Hepatocyte (in vitro differentiated cells): Measurements from ENCODE around the gene BMX. TPM values are rescaled to one million over a fixed set of nuclear protein-coding genes. Genes with fewer than 3 reads are reported as not detected.

Experiments used
- DNase-seq: peaks from one replicate; pipeline ENCODE4 v3.0.0-alpha.2; 2016; ENCODE audit warnings: low spot score
- H2AFZ ChIP-seq: fragments of 200-600 bp; sonication (generic); 2 replicates; pipeline ENCODE4 v1.6.0; 2016; ENCODE audit warnings: antibody characterized with exemption, mild to moderate bottlenecking
- H3K27ac ChIP-seq: fragments of 200-600 bp; sonication (generic); 2 replicates; pipeline ENCODE4 v1.5.1; 2016; ENCODE audit warnings: mild to moderate bottlenecking
- H3K27me3 ChIP-seq: fragments of 200-600 bp; sonication (generic); 2 replicates; pipeline ENCODE4 v1.6.1; 2016
- H3K36me3 ChIP-seq: fragments of 200-600 bp; sonication (generic); replicated peaks from 2 replicates; pipeline ENCODE4 v1.5.1; 2016; ENCODE audit warnings: low read depth; ENCODE audit not compliant: insufficient read depth
- H3K4me1 ChIP-seq: fragments of 200-600 bp; sonication (generic); 2 replicates; pipeline ENCODE4 v1.5.1; 2016; ENCODE audit warnings: mild to moderate bottlenecking, moderate library complexity; ENCODE audit not compliant: insufficient read depth
- H3K4me2 ChIP-seq: fragments of 200-600 bp; sonication (generic); 2 replicates; pipeline ENCODE4 v1.6.0; 2016
- H3K4me3 ChIP-seq: fragments of 200-600 bp; sonication (generic); 2 replicates; pipeline ENCODE4 v1.5.1; 2016; ENCODE audit warnings: mild to moderate bottlenecking
- H3K79me2 ChIP-seq: fragments of 200-600 bp; sonication (generic); 2 replicates; pipeline ENCODE4 v1.6.0; 2017; ENCODE audit warnings: mild to moderate bottlenecking
- H3K9me2 ChIP-seq: fragments of 200-600 bp; sonication (generic); replicated peaks from 2 replicates; pipeline ENCODE4 v1.6.0; 2017; ENCODE audit warnings: mild to moderate bottlenecking; ENCODE audit not compliant: insufficient read depth
- H3K9me3 ChIP-seq: fragments of 200-600 bp; sonication (generic); 2 replicates; pipeline ENCODE4 v1.5.1; 2016; ENCODE audit warnings: low read depth, mild to moderate bottlenecking
- H4K20me1 ChIP-seq: fragments of 200-600 bp; sonication (generic); 2 replicates; pipeline ENCODE4 v1.6.0; 2016; ENCODE audit warnings: mild to moderate bottlenecking; ENCODE audit not compliant: insufficient read depth, poor library complexity, severe bottlenecking
- EZH2 ChIP-seq: fragments of 200-600 bp; sonication (generic); IDR thresholded peaks from 2 replicates; pipeline ENCODE4 v1.6.1; 2016; ENCODE audit warnings: antibody characterized with exemption, mild to moderate bottlenecking, borderline replicate concordance
- EZH2phosphoT487 ChIP-seq: fragments of 200-600 bp; sonication (generic); IDR thresholded peaks from one replicate; pipeline ENCODE4 v1.6.1; 2018; ENCODE audit warnings: antibody characterized with exemption, mild to moderate bottlenecking, low read depth, moderate library complexity; ENCODE audit not compliant: unreplicated experiment, severe bottlenecking
- WGBS: methylation state at CpG from one replicate; pipeline ENCODE4 v1.1.6; 2016; ENCODE audit warnings: low lambda C conversion rate; ENCODE audit errors: missing lambda C conversion rate; 5-methylcytosine and 5-hydroxymethylcytosine counted together
- polyA plus RNA-seq: library from polyadenylated mRNA; unstranded; fragments of >200 nt; fragmentation: Nextera tagmentation; extraction: Ambion mirVana; gene quantifications from 2 replicates; pipeline ENCODE4 v1.2.1, GENCODE V29; 2016
- total RNA-seq: library from RNA; depleted of rRNA; stranded (reverse); fragments of >200 nt; gene quantifications from 2 replicates; pipeline ENCODE4 v1.2.3, GENCODE V29; 2014
- TF ChIP-seq, protein P1 (sequence below): fragments of 200-600 bp; sonication (generic); IDR thresholded peaks from 2 replicates; pipeline ENCODE4 v1.5.1; 2016; ENCODE audit warnings: antibody characterized with exemption, mild to moderate bottlenecking; ENCODE audit not compliant: poor library complexity

BMX gene
- total and polyA plus RNA-seq, 2 experiments from 2014 or later, result 0.07 TPM; not detected in 1

DNA sequence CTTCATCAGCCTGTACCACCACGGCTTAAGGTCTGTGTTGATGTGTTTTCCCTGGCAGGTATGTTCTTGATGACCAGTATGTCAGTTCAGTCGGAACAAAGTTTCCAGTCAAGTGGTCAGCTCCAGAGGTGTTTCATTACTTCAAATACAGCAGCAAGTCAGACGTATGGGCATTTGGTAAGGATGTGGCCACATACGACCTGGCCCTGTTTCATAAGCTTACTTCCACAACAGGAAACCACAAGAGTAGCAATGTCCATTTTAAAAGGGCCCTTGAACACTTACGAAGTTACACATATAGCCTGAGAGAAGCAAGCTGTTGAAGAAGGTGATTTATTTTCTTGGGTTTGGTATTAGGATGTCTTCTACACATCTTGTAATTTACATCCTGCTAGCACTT, 46.1 kb downstream of the BMX start:
- H3K79me2 ChIP-seq, result no peaks in the 10 kb centered on the region
- H3K4me3 ChIP-seq, result no peak overlapping the region
- WGBS, result 80% methylated on average over 5 of the region's 5 CpGs
- H2AFZ ChIP-seq, result no peak overlapping the region
- H3K27ac ChIP-seq, result no peak overlapping the region
- no peaks in the 10 kb centered on the region for H3K9me2 ChIP-seq
- no peak overlapping the region for H3K4me2 ChIP-seq
- H3K9me3 ChIP-seq, result no peaks in the 10 kb centered on the region
- no peaks in the 10 kb centered on the region for H4K20me1 ChIP-seq
- no peaks in the 10 kb centered on the region for H3K27me3 ChIP-seq
- H3K4me1 ChIP-seq, result no peaks in the 10 kb centered on the region
- DNase-seq, result no peak
- TF ChIP-seq EZH2phosphoT487 (no peak), EZH2 (no peak)
- TF ChIP-seq, protein P1, sequence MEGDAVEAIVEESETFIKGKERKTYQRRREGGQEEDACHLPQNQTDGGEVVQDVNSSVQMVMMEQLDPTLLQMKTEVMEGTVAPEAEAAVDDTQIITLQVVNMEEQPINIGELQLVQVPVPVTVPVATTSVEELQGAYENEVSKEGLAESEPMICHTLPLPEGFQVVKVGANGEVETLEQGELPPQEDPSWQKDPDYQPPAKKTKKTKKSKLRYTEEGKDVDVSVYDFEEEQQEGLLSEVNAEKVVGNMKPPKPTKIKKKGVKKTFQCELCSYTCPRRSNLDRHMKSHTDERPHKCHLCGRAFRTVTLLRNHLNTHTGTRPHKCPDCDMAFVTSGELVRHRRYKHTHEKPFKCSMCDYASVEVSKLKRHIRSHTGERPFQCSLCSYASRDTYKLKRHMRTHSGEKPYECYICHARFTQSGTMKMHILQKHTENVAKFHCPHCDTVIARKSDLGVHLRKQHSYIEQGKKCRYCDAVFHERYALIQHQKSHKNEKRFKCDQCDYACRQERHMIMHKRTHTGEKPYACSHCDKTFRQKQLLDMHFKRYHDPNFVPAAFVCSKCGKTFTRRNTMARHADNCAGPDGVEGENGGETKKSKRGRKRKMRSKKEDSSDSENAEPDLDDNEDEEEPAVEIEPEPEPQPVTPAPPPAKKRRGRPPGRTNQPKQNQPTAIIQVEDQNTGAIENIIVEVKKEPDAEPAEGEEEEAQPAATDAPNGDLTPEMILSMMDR, result no peak
- H3K36me3 ChIP-seq, result no peaks in the 10 kb centered on the region

DNA sequence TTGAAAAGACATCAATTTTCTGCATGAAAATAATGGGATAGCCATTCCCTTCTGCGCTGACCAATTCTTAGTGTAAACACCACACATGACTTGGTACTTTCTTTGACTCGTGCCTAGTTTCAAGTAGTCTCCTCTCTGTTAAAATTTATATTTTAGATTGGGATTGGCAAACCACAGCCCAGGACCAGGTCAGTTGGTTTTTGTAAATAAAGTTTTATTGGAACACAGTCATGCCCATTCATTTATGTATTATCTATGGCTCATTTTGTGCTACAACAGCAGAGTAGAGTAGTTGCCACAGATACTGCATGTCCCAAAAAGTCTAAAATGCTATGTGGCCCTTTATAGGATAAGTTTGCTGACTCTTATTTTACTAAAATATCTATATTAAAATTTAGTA, 46.7 kb downstream of the BMX start:
- DNase-seq, result no peak
- Histone ChIP-seq H3K4me1 (no peaks in the 10 kb centered on the region), H3K27me3 (no peaks in the 10 kb centered on the region), H3K4me3 (no peak overlapping the region), H3K36me3 (no peaks in the 10 kb centered on the region), H4K20me1 (no peaks in the 10 kb centered on the region), H3K9me2 (no peaks in the 10 kb centered on the region), H3K9me3 (no peaks in the 10 kb centered on the region), H3K4me2 (no peak overlapping the region), H3K27ac (no peak overlapping the region), H2AFZ (no peak overlapping the region), H3K79me2 (no peaks in the 10 kb centered on the region)
- TF ChIP-seq, protein P1, result no peak
- TF ChIP-seq EZH2phosphoT487 (no peak), EZH2 (no peak)
- WGBS, result 100% methylated on average over 2 of the region's 2 CpGs

DNA sequence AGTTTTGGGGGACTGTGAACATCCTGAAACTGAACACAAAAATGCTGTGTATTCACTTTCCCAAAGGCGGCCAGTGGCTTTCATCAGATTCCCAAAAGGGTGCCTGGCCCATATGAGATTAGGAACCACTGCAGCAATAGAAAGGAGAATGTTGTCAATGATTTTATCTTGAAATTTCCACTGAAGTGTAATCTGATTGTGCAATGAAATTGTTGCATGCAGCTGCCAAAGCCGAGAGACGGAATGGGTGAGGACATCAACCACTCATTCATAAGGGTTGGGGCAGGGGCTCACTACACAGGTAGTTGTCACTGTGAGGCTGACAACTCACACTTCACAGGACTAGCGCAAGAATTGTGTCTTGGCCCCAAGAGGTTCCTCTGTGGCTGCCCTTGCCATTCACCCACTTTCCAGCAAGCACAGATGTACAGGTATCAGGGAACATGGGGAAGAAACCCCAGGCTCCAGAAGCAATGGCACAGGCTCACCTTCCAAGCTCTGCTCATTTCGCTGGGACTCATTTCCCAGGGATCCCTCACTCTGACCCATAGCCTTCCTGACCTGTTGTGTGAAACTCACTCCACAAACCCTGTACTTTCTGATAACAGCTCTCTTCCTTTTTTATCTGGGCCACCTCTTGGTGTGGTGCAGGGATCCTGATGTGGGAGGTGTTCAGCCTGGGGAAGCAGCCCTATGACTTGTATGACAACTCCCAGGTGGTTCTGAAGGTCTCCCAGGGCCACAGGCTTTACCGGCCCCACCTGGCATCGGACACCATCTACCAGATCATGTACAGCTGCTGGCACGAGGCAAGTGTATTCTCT, 48.8 kb downstream of the BMX start:
- H3K4me2 ChIP-seq, result no peak overlapping the region
- H3K4me1 ChIP-seq, result no peaks in the 10 kb centered on the region
- 89% methylated on average over 8 of the region's 8 CpGs for WGBS
- DNase-seq, result no peak
- no peak overlapping the region for H3K4me3 ChIP-seq
- H4K20me1 ChIP-seq, result no peaks in the 10 kb centered on the region
- no peaks in the 10 kb centered on the region for H3K36me3 ChIP-seq
- no peaks in the 10 kb centered on the region for H3K9me2 ChIP-seq
- H2AFZ ChIP-seq, result no peak overlapping the region
- no peaks in the 10 kb centered on the region for H3K9me3 ChIP-seq
- H3K27me3 ChIP-seq, result no peaks in the 10 kb centered on the region
- TF ChIP-seq EZH2phosphoT487 (no peak), EZH2 (no peak)
- TF ChIP-seq, protein P1, result no peak
- no peak overlapping the region for H3K27ac ChIP-seq
- no peaks in the 10 kb centered on the region for H3K79me2 ChIP-seq
